HG03175 (cell line): Measurements from ENCODE around the gene RILP.

Source experiments
- ATAC-seq: cut with Tn5 transposase; IDR thresholded peaks from one replicate; pipeline ENCODE4 v1.9.1; 2021; ENCODE audit warnings: mild to moderate bottlenecking, moderate library complexity; ENCODE audit not compliant: unreplicated experiment

The RILP gene

GRCh38 chr17:1629504-1630310 lies 20.0 kb downstream of the RILP start:
- ATAC-seq, result no peak

GRCh38 chr17:1628856-1629503 lies 20.7 kb downstream of the RILP start:
- ATAC-seq, result peak; percentile 54

- ATAC-seq, result peak; percentile 61
Observed at GRCh38 chr17:1627982-1628855, 21.4 kb downstream of the RILP start, which contains the start of gene SLC43A2. TSS of gene SLC43A2 (minus strand) at chr17:1628834. CDS start at chr17:1627874, 960 bp downstream.

- ATAC-seq, result no peak
Observed at GRCh38 chr17:1627182-1627981, 22.3 kb downstream of the RILP start.

GRCh38 chr17:1626333-1626732 lies 23.3 kb downstream of the RILP start:
- no peak for ATAC-seq

- no peak for ATAC-seq
Observed at GRCh38 chr17:1625581-1625980, 24.1 kb downstream of the RILP start.

- ATAC-seq, result no peak
Observed at GRCh38 chr17:1625053-1625452, 24.6 kb downstream of the RILP start.

- no peak for ATAC-seq
Observed at GRCh38 chr17:1624650-1625049, 25.0 kb downstream of the RILP start.

GRCh38 chr17:1623057-1623630 lies 26.5 kb downstream of the RILP start:
- ATAC-seq, result no peak

GRCh38 chr17:1621273-1621954 lies 28.3 kb downstream of the RILP start:
- ATAC-seq, result no peak

- no peak for ATAC-seq
Observed at GRCh38 chr17:1620486-1620885, 29.2 kb downstream of the RILP start.

GRCh38 chr17:1617620-1618174 lies 32.0 kb downstream of the RILP start:
- ATAC-seq, result no peak

- ATAC-seq, result no peak
Observed at GRCh38 chr17:1616101-1616500, 33.6 kb downstream of the RILP start.

GRCh38 chr17:1612400-1612799 lies 37.3 kb downstream of the RILP start:
- no peak for ATAC-seq

GRCh38 chr17:1611715-1612114 lies 38.0 kb downstream of the RILP start:
- no peak for ATAC-seq

GRCh38 chr17:1608676-1609075 lies 41.0 kb downstream of the RILP start:
- no peak for ATAC-seq

- no peak for ATAC-seq
Observed at GRCh38 chr17:1607971-1608320, 41.7 kb downstream of the RILP start.

- no peak for ATAC-seq
Observed at GRCh38 chr17:1606352-1606985, 43.2 kb downstream of the RILP start.
